IPS DF 6.9 (cell line): Measurements from ENCODE around the gene KCNAB2.
"Not testable (repeated sequence)": the region's sequence is repeated elsewhere in the genome, so short reads cannot be mapped to it uniquely, and the experiment has no call there.

Experiments used
- DNase-seq: peaks from one replicate; pipeline ENCODE4 v3.0.0-alpha.2; 2013; ENCODE audit warnings: low read depth, low spot score
- H3K27ac ChIP-seq: one replicate; pipeline ENCODE4 v1.5.1; 2013; ENCODE audit warnings: low read length, control low read depth
- H3K27me3 ChIP-seq: 2 replicates; pipeline ENCODE4 v1.6.1; 2013; ENCODE audit warnings: mild to moderate bottlenecking, low read length; ENCODE audit not compliant: control insufficient read depth, insufficient read depth
- H3K36me3 ChIP-seq: 2 replicates; pipeline ENCODE4 v1.6.1; 2013; ENCODE audit warnings: low read length; ENCODE audit not compliant: control insufficient read depth, insufficient read depth
- H3K4me1 ChIP-seq: 2 replicates; pipeline ENCODE4 v1.6.1; 2013; ENCODE audit warnings: low read length; ENCODE audit not compliant: control insufficient read depth, insufficient read depth
- H3K4me3 ChIP-seq: 2 replicates; pipeline ENCODE4 v1.5.1; 2013; ENCODE audit warnings: mild to moderate bottlenecking, low read length
- H3K9me3 ChIP-seq: 2 replicates; pipeline ENCODE4 v1.6.1; 2013; ENCODE audit warnings: low read length, inconsistent platforms; ENCODE audit not compliant: control insufficient read depth, insufficient read depth
- WGBS: extraction: QIAGEN DNeasy Blood & Tissue Kit; methylation state at CpG from one replicate; pipeline ENCODE4 v1.1.7; 2013; ENCODE audit warnings: mixed read lengths, missing lambda C conversion rate; ENCODE audit not compliant: insufficient read length, insufficient coverage; 5-methylcytosine and 5-hydroxymethylcytosine counted together

The KCNAB2 gene

GRCh38 chr1:6070450-6070974 lies 24.8 kb downstream of the KCNAB2 start:
- no peaks in the 10 kb centered on the region for H3K27me3 ChIP-seq
- no peak overlapping the region for H3K4me3 ChIP-seq
- H3K36me3 ChIP-seq: no peaks in the 10 kb centered on the region; the same call in 1 of the 2 replicates
- no peaks in the 10 kb centered on the region for H3K4me1 ChIP-seq
- no peak for DNase-seq
- no peaks in the 10 kb centered on the region for H3K9me3 ChIP-seq
- no peak overlapping the region for H3K27ac ChIP-seq
- WGBS: no CpG with 5 or more reads among the region's 9 CpGs

GRCh38 chr1:6071219-6071618 lies 25.5 kb downstream of the KCNAB2 start:
- H3K36me3 ChIP-seq: no peaks in the 10 kb centered on the region
- H3K4me1 ChIP-seq: no peaks in the 10 kb centered on the region
- WGBS: no CpG with 5 or more reads among the region's 13 CpGs

GRCh38 chr1:6072774-6073479 lies 27.2 kb downstream of the KCNAB2 start:
- H3K27ac ChIP-seq: no peak overlapping the region
- DNase-seq: no peak
- no peaks in the 10 kb centered on the region for H3K36me3 ChIP-seq
- no peaks in the 10 kb centered on the region for H3K9me3 ChIP-seq
- no peaks in the 10 kb centered on the region for H3K27me3 ChIP-seq
- H3K4me3 ChIP-seq: no peak overlapping the region
- no CpG with 5 or more reads among the region's 17 CpGs for WGBS
- peaks cover 2% of the 10 kb centered on the region; the same call in 1 of the 2 replicates for H3K4me1 ChIP-seq

More at GRCh38 chr1:6071219-6071618, 25.5 kb downstream of the KCNAB2 start:
- no peak overlapping the region for H3K4me3 ChIP-seq
- no peaks in the 10 kb centered on the region for H3K27me3 ChIP-seq
- no peak for DNase-seq
- H3K27ac ChIP-seq: no peak overlapping the region
- H3K9me3 ChIP-seq: no peaks in the 10 kb centered on the region

- Histone ChIP-seq H3K9me3 (no peaks in the 10 kb centered on the region), H3K27me3 (no peaks in the 10 kb centered on the region), H3K4me1 (peaks cover 2% of the 10 kb centered on the region; the same call in 1 of the 2 replicates), H3K27ac (no peak overlapping the region), H3K4me3 (no peak overlapping the region), H3K36me3 (no peaks in the 10 kb centered on the region)
- no CpG with 5 or more reads among the region's 15 CpGs for WGBS
- DNase-seq: no peak
These were observed 27.9 kb downstream of the KCNAB2 start for GRCh38 chr1:6073480-6074053.

GRCh38 chr1:6074192-6074901 lies 28.7 kb downstream of the KCNAB2 start:
- no peak for DNase-seq
- WGBS: no CpG with 5 or more reads among the region's 21 CpGs
- Histone ChIP-seq H3K27me3 (no peaks in the 10 kb centered on the region), H3K4me1 (peaks cover 2% of the 10 kb centered on the region; the same call in 1 of the 2 replicates), H3K36me3 (no peaks in the 10 kb centered on the region), H3K4me3 (no peak overlapping the region), H3K9me3 (no peaks in the 10 kb centered on the region), H3K27ac (no peak overlapping the region)

- no peaks in the 10 kb centered on the region for H3K36me3 ChIP-seq
- peaks cover 2% of the 10 kb centered on the region; the same call in 1 of the 2 replicates for H3K4me1 ChIP-seq
- no peaks in the 10 kb centered on the region for H3K9me3 ChIP-seq
- H3K27me3 ChIP-seq: no peaks in the 10 kb centered on the region
- no peak overlapping the region for H3K4me3 ChIP-seq
- no CpG with 5 or more reads among the region's 3 CpGs for WGBS
- no peak for DNase-seq
- H3K27ac ChIP-seq: no peak overlapping the region
These were observed 30.1 kb downstream of the KCNAB2 start for GRCh38 chr1:6075748-6076147.

- H3K9me3 ChIP-seq, H3K36me3 ChIP-seq, H3K4me3 ChIP-seq, H3K27ac ChIP-seq, H3K4me1 ChIP-seq, H3K27me3 ChIP-seq, DNase-seq: not testable (repeated sequence)
- WGBS: no CpG with 5 or more reads among the region's 8 CpGs
These were observed 31.4 kb downstream of the KCNAB2 start for GRCh38 chr1:6077061-6077460.

- Histone ChIP-seq H3K36me3 (no peaks in the 10 kb centered on the region), H3K9me3 (no peaks in the 10 kb centered on the region), H3K4me1 (peaks cover 2% of the 10 kb centered on the region; the same call in 1 of the 2 replicates), H3K4me3 (no peak overlapping the region), H3K27ac (no peak overlapping the region), H3K27me3 (no peaks in the 10 kb centered on the region)
- no CpG with 5 or more reads among the region's 19 CpGs for WGBS
- DNase-seq: no peak
These were observed 31.8 kb downstream of the KCNAB2 start for GRCh38 chr1:6077506-6077905.

GRCh38 chr1:6077919-6078318 lies 32.2 kb downstream of the KCNAB2 start:
- Histone ChIP-seq H3K27me3 (no peaks in the 10 kb centered on the region), H3K9me3 (no peaks in the 10 kb centered on the region), H3K27ac (no peak overlapping the region), H3K36me3 (no peaks in the 10 kb centered on the region), H3K4me1 (peaks cover 2% of the 10 kb centered on the region; the same call in 1 of the 2 replicates), H3K4me3 (no peak overlapping the region)
- DNase-seq: no peak
- no CpG with 5 or more reads among the region's 16 CpGs for WGBS

GRCh38 chr1:6080469-6080868 lies 34.8 kb downstream of the KCNAB2 start:
- no CpG with 5 or more reads among the region's 12 CpGs for WGBS
- Histone ChIP-seq H3K4me3 (no peak overlapping the region), H3K36me3 (no peaks in the 10 kb centered on the region), H3K27me3 (no peaks in the 10 kb centered on the region), H3K27ac (no peak overlapping the region), H3K9me3 (no peaks in the 10 kb centered on the region), H3K4me1 (peaks cover 2% of the 10 kb centered on the region; the same call in 1 of the 2 replicates)
- no peak for DNase-seq
